Measurements from ENCODE around the gene HK1. TPM values are rescaled to one million over a fixed set of nuclear protein-coding genes. Genes with fewer than 3 reads are reported as not detected.

HK1 gene
- total RNA-seq, 4 donors from 2014 or later = 38.0 to 93.2 (median 50.6) TPM

GRCh38 chr10:69253171-69253570 is 25.1 kb upstream of the HK1 start:
- DNase-seq (ENCODE audit: low spot score) (no peak), ATAC-seq (ENCODE audit: low FRiP score) (no peak)
- no peak for TF ChIP-seq CTCF (IDR thresholded peaks at IDR 0.05)

GRCh38 chr10:69254877-69255276 is 23.4 kb upstream of the HK1 start:
- DNase-seq (ENCODE audit: low spot score) (no peak), ATAC-seq (ENCODE audit: low FRiP score) (no peak)
- TF ChIP-seq CTCF (IDR thresholded peaks at IDR 0.05) = no peak

GRCh38 chr10:69259547-69260243 is 18.6 kb upstream of the HK1 start:
- no peak for TF ChIP-seq CTCF (IDR thresholded peaks at IDR 0.05)
- DNase-seq (ENCODE audit: low spot score) (no peak), ATAC-seq (ENCODE audit: low FRiP score) (no peak)

- no peak for ATAC-seq (ENCODE audit: low FRiP score)
- no peak for DNase-seq (ENCODE audit: low spot score)
- no peak for TF ChIP-seq CTCF (IDR thresholded peaks at IDR 0.05)
These were observed 17.1 kb upstream of the HK1 start for GRCh38 chr10:69261184-69261583.

GRCh38 chr10:69262292-69262751 is 16.0 kb upstream of the HK1 start:
- DNase-seq (ENCODE audit: low spot score) (no peak), ATAC-seq (ENCODE audit: low FRiP score) (no peak)
- TF ChIP-seq CTCF (IDR thresholded peaks at IDR 0.05) = no peak

GRCh38 chr10:69265521-69265920 is 12.8 kb upstream of the HK1 start:
- ATAC-seq (ENCODE audit: low FRiP score) (no peak), DNase-seq (ENCODE audit: low spot score) (no peak)
- no peak for TF ChIP-seq CTCF (IDR thresholded peaks at IDR 0.05)

- no peak for TF ChIP-seq CTCF (IDR thresholded peaks at IDR 0.05)
- no peak for DNase-seq (ENCODE audit: low spot score)
- ATAC-seq (ENCODE audit: low FRiP score) = no peak
These were observed 9.4 kb upstream of the HK1 start for GRCh38 chr10:69268761-69269416.
